Stimulated activated CD8-positive, alpha-beta memory T cell treated with anti-CD3 and anti-CD28 coated beads, Interleukin-4, amount 100 ng/mL, for 4 hours (primary cell): ENCODE data around the gene CDH4.

ENCODE experiments used
- DNase-seq, 2 donors: peaks; one replicate each; pipeline ENCODE4 v3.0.0-alpha.2; 2020; ENCODE audit warnings: low read depth in 2 of 2, low spot score in 1 of 2

CDH4 gene

DNA sequence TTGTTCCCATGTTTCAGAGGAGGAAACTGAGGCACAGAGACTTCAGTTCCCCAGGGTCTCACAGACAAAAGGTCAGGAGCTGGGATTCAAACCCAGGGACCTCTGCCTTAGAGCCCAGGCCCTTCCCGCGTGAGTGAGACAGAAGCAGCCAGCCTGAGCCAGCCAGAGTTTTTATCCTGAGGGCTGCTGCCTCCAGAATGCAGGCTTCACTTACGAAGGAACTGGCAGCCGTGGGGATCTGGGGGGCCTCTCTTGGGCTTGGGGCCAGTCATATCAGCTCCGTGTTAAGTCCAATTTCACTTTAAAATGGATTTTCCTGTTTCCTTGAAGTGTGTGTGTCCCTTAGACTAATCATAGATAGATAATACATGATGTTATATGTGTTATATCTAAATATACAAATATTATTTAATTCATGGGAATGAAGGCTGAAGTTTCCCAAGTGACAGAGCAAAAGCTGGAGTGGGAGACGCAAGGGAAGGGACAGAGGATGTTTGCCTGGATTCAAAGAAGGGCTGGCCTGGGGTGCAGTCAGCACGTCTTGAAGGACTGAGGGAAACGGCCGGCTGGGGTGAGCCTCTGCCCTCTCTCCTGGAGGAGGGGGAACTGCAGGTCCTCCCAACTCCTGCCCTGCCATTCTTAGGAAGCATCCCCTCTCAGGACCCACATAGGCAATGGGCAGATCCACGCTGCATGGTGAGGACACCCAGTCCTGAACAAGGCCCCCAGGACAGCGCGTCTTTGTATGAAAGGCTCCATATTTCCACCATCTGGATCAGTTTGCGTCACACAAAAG lies 320.1 kb downstream of the CDH4 start:
- DNase-seq, result no peak

DNA sequence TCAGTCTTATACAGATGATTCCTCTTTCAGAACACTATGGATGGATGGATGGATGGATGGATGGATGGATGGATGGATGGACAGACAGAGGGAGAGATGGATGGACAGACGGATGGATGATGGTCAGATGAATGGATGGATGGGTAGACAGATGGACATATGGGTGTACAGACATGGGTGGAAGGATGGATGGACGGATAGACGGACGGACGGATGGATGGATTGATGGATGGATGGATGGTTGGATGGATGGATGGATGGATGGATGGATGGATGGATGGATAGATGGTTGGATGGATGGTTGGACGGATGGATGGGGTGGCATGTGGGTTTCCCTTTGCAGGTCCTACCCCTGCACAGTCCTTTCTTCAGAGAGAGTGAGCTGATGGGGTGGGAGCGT lies 320.7 kb downstream of the CDH4 start:
- DNase-seq, result no peak

DNA sequence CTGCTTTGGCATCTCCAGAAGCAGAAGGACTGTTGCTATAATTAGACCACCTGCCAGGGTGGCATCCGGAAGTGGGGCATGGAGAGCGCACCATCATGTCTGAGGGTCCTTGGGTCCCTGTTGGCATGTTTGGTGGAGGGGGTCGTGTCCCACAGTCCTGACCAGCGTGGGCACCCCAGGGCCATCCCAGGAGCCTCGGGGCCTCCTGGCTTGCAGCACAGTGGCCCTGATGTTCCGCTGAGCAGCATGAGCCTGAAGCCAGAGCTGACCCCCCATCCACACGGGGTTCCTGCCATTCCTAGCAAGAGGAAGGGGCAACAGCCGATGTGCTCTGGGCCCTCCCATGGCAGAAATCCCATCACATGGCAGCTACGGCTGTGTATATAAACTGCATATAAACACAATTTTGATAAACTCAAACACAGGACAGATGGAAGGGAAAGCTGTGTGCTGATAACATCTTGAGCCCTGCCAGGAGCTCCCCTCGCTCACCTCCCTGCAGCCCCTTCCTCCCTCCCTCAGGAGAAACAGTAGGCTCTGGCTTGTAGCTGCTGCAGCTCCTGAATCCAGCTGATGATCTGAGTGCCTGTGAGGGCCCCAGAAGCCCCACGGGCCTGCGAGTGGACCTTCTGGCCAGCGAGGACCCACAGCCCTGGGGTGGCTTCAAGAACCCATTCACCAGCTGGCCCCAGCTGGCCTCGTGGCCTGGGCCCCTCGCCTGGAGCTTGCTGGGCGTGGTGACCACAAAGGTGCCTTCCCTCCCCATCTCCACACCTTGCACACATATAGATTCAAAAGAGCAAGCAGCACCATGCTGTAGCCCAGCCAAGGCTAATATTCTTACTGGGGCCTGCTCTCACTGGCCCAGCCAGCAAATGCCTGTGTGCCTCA lies 321.6 kb downstream of the CDH4 start:
- no peak for DNase-seq

DNA sequence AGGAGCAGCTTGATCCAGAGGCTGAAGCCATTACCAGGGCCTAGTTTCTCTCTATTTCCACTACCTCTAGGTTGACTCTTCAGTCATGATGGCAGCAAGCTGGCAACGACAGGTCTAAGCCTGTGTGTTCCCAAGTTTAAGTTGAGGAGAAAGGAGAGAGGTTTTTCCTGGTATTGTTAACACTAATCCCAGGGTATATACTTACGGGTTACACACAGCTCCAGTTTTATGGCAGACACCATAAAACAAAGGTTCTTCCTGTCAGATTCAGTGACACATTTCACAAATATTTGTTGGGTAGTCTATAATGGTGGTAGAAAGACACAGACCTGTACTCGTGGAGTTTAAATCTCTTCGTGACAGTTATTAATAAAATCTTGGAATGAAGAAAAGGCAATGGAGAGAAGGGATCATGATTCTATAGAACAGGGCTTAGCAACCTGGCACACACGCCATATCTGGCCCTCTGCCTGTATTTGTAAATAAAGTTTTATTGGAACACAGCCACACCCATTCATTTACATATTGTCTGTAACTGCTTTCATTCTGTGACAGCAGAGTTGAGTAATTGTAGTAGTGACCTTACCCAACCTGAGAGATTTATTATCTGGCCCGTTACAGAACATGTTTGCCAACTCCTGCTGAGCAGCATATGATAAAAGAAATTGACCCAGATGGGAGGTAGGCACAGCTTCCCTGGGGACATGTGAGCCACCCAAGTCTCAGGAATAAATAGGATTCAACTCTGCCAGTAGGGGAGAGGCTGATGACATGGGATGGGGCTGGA lies 323.3 kb downstream of the CDH4 start:
- DNase-seq, result no peak

DNA sequence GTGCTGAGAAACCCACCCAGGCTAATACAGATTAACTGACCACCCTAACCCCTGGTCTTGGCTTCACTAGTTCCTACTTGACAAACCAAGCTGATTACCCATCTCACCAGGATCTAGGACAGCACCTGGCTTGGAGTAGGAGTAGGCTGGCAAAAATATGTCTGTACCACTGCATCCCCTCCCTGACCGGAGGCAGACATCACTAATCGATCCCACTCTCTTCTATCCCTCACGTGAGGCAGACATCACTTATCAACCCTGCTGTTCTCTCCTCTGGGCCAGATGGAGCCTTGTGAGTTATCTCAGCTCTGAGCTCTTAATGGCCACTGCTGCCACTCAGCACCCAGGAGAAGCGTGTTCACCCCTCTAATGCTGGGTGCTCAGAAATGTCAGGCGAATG lies 324.3 kb downstream of the CDH4 start:
- no peak for DNase-seq

DNA sequence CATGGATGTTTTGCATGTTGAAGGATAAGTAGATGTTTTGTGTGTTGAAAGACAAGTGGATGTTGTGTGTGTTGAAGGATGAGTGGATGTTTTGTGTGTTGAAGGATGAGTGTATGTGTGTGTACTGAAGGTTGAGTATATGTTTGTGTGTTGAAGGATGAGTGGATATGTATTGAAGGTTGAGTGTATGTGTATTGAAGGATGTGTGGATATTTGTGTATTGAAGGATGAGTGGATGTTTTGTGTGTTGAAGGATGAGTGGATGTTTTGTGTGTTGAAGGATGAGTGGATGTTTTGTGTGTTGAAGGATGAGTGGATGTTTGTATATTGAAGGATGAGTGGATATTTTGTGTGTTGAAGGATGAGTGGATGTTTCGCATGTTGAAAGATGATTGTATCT lies 325.0 kb downstream of the CDH4 start:
- no peak for DNase-seq

DNA sequence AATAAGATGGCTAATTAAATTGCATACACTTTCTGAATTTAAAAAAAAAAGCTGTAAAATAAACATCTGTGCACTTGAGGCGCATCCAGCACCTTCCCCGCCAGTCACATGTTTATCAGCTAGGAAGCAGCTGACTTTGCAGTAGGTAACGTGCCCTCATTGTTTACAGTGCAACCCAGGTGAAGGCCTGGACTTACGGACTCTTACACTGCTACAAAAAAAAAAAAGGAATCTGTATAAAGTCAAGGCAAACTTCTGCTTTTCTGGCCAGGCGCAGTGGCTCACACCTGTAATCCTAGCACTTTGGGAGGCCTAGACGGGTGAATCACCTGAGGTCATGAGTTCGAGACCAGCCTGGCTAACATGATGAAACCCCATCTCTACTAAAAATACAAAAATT lies 327.8 kb downstream of the CDH4 start:
- no peak for DNase-seq

DNA sequence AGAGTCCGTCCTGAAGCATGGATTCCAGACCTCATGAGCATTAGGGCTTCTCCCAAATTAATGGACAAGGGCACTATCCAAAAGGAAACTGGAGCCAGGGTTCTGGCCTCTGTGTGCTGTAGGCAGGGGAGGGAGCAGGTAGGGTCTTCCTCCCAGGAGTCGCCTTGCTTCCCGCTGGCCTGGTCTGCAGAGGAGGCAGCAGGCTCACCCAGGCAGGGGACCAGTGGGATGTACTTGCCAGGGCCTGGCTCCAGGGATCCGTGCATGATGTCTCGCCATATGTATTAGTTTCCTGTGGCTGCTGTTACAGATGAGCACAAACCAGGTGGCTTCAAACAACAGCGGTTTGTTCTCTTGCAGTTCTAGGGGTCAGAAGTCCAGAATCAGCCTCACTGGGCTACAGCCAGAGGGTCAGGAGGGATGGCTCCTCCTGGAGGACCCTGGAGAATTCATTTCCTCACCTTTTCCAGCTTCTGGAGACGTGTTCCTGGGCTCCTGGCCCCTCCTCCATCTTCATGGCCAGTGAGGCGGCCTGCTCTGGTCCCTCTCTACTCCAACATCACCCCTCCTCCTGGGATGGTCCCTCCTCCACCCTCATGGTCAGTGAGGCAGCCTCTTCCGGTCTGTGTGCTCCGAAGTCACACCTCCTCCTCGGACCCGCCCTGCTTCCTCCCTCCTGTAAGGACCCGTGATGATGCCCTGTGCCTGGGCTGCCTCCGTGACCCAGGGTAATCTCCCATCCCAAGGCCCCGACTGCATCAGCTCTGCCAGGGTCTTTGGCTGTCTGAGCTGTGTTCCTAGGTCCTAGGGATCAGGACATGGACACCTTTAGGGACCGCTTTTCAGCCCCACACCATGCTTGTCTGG lies 329.1 kb downstream of the CDH4 start:
- no peak for DNase-seq

DNA sequence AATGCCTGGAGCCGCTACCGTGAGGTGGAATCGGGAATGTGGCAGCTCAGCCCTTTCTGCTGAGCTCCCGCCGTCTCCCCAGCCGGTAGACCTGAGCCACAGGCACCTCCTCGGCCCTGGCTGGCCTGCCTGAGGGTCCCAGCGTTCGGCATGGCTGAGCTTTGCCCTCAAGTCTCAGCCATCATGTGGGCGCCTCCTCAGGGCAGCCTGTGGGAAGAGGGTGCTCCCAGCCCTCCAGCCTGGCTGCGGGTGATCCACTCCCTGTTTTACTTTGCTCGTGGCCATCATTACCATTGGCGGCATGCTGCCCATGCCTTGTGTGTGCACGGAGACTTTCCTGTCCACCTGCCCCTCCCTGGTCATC lies 329.7 kb downstream of the CDH4 start:
- no peak for DNase-seq

DNA sequence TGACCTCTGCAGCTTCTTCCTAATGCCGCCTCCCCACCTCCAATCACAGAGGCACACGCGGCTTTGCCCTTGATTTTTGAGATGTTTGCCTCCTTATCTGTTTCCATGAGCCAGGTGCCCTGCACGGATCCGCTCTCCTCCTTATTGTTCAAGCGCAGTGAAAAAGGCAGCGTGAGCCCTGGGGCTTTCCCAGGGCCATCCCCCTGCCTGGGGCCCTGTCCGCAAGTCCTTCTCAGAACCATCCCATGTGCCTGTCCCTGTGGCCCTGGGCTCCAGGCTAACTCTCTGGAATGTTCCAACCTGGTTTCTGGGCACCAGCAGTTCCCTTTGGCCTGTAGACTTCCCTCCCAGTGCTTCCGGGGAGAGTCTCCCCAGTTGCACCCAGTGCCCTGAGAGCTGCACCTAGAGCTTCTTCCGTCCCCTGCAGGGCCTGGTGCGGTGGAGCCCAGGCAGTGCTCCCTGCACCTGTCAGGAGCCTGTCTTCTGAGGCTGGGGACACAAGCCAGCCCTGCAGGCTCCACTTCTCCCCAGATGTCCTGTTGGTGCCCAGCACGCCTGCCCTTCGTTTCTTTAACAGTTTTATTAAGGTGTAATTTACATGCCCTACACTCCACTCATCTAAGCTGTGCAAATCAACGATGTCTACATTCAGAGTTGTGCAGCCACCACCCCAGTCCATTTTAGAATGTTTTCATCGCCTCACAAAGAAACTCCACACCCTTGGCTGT lies 330.3 kb downstream of the CDH4 start:
- DNase-seq, result no peak

DNA sequence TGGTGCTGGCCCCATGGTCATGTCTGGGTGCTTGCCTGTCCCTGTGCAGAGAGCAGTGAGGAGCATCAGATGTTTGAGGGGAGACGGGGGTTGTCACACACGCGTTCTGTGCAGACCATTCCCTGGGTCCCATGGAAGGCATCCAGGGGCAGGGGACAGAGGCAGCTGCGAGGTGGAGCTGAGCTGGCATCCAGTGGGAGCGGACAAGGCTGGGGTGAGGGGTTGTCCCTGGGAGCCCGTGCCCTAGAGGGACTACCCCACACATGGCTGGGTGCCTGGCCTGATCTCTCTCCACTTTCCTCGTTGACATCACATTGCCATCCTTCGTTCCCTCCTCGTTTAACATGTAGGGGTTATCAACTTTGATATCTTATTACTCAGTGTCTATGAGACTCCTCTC lies 331.3 kb downstream of the CDH4 start:
- DNase-seq, result no peak

DNA sequence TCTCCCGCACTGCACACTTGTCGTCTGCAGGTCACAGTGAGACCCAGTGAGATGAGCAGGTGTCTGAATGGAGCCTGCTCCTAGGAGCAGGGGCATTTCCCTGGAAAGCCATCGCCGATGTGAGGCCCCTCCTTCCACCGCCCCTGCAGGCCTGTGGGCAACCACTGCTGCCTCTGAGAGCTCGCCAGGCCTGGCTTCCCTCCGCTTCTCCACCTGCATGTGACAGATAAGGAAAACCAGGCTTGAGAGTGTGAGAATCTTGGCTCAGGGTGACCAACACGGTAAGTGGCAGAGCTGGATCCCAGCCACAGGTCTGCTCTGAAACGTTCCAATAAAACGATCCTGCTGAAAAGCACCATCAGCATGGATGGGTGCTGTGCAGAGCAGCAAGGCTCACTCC lies 332.8 kb downstream of the CDH4 start:
- no peak for DNase-seq

DNA sequence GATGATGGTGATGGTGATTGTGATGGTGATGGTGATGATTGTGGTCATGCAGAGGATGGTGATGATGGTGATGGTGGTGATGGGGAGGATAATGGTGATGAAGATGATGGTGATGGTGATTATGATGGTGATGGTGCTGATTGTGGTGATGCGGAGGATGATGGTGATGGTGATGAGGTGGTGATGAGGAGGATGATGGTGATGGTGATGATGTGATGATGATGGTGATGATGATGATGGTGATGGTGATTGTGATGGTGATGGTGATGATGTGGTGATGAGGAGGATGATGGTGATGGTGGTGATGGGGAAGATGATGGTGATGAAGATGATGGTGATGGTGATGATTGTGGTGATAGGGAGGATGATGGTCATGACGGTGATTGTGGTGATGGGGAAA lies 333.7 kb downstream of the CDH4 start:
- DNase-seq, result no peak

DNA sequence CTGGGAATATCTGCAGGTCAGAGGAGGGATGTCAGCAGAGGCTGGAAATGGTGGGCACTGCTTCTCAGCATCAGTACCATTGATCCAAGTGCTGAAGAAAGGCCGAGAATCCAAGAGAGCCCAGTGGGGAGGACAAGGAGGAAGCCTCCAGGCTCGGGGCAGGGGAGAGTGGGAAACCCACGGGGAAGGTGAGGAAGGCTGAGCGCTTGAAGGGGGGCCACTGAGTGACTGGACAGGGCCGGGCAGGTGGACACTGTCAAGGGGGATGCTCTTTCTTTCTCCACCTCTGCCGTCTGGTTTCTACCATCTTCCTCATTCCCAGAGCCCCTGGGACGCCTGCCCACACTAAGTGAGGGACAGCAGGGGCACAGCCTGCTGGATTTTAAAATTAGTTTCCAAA lies 335.0 kb downstream of the CDH4 start:
- DNase-seq, result no peak

DNA sequence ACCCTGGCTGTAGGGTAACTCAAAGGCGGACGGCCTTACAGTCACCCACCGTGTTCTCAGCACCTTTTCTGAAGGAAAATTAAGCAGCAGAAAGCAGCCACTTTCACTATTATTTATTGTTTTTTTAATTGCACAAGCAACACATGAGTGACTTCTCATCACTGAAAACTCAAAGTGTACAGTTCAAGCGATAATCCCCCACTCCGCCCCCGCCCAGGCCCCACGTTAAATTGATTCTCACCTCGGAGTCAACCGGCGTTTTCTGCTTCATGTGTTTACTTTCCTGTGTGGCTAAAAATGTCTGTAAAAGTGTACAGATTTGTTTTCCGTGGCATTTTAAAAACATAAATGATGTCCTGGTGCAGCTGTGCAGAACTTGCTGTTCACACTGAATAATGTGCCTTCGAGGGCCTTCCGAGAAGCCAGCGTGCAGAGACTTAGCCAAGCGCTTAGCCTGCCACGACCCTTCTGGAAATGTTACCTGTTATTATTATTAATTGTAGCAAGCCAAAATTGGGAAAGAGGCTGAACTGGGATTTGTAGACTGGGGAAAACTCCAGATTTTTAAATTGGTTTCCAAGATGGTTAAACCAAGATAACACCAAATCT lies 335.7 kb downstream of the CDH4 start:
- no peak for DNase-seq

DNA sequence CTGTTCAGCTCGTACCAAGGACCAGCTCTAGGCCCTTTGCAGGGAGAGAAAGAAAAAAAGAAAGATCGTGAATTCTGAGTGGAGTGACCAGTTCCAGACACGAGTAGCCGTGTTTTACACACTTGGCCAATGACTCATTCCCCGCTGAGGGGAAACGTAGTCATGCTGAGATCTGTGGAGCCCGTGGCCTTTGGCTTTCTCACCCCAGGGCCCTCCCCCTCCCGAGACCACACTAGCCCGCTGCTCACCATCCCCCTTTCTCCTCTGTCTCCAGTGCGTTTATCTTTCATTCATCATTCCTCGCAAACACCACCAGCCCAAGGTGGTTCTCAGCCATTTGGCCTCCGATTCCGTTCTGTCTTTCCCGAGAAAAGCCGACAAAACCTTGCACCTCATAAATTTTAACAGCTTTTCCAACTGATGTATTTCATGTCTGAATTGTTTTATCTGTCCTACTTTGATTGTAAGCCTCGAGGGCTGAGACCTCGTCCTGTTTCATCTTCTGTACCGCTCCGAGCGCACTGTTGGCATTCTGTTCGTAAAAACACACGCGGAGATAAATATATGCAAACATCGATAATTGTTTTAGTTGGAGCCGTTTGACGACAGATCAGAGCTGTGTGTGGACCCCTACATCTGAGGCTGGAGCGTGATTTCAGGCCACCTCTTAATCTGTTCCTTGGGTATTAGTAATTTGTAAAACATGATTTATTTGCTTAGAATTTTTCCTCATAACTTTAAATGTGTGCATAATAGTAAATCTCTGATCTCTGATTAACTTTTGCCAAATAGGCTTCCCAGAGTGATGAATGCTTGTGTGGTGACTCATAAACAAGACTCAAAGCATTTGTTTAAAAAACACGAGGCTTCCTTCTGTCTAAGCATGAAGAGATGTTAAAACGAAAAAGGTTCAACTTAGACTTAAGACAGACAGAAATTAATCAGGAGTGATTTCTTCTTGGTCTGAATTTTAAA lies 336.6 kb downstream of the CDH4 start:
- no peak for DNase-seq

DNA sequence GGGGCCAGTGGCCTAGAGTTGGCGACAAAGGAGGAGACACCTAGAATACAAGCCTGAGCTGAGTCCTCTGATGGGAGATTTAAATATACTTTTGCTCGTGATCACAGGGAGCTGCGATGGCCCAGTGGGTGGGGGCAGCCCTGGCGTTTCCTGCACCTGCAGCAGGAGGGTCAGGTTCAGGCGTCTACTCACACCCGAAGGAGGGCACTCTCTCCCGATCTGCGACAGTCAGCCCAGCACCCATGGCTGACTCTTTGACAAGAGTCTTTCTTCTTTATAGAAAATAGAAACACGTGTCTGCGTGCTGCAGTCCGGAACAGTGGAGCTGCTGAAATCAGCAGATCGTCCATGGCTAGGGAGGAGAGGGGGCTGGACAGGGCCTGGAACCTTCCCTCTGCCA lies 338.2 kb downstream of the CDH4 start:
- no peak for DNase-seq

DNA sequence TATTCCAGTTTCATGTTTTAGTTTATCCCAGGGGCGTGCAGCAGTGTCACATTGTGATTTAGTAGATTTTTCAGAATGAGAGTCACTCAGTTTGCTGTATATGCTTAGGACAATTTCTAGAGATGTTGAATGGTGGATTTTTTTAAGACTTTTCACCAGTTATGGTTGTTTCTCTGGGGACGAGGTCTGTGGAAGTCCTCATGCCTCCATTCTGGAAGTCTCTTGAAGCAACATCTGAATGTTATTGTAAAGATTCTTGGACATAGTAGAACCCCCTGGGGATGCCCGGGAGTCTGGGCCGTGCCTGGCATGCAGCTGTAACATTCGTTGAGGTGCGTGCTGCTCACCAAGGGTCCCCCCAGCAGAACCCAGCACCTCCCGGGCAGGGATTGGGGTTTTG lies 341.5 kb downstream of the CDH4 start:
- DNase-seq, result no peak

DNA sequence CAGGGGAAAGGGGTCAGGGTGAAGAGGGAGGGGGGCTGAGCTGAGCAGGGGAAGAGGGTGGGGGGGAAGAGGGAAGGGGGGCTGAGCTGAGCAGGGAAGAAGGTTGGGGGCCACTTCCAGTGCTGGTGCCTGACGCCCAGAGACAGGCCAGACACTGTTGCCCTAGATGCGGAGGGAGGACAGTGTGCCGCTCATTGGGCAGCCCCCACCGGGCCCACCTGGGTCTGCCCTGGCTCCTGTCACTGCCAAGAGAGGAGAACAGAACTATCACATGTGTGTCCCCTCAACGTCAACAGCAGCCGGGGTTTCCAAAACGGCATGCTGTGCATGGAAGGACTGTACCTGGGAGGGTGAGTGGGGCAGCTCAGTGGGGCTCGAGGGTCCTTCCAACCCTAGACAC lies 342.1 kb downstream of the CDH4 start:
- DNase-seq, result no peak
